Spleen (tissue), 11 donors: ENCODE results near the gene NTMT2. TPM values are rescaled to one million over a fixed set of nuclear protein-coding genes. Genes with fewer than 3 reads are reported as not detected.

Source experiments
- DNase-seq: peaks from one replicate; pipeline ENCODE4 v3.0.0-alpha.2; 2020
- H3K27ac ChIP-seq, 8 donors: fragments of 200-600 bp; sonication (generic) in 7 of 8; 1 replicate in 4 of 8; 2 replicates in 4 of 8; pipeline versions ENCODE4 v1.5.0 to v1.8.0; 2016 to 2021; ENCODE audit warnings: inconsistent platforms in 4 of 8, mild to moderate bottlenecking in 4 of 8, moderate library complexity in 1 of 8
- H3K27me3 ChIP-seq, 7 donors: fragments of 200-600 bp; sonication (generic) in 6 of 7; replicated peaks in 1 of 7; 1 replicate in 4 of 7; 2 replicates in 3 of 7; pipeline versions ENCODE4 v1.5.0 to v1.8.0; 2016 to 2021; ENCODE audit warnings: inconsistent platforms in 3 of 7, mild to moderate bottlenecking in 1 of 7
- H3K36me3 ChIP-seq, 6 donors: fragments of 200-600 bp; sonication (generic) in 5 of 6; 1 replicate in 4 of 6; 2 replicates in 2 of 6; pipeline versions ENCODE4 v1.5.0 to v1.8.0; 2016 to 2021; ENCODE audit warnings: inconsistent platforms in 2 of 6
- H3K4me1 ChIP-seq, 6 donors: fragments of 200-600 bp; sonication (generic) in 5 of 6; 1 replicate in 3 of 6; 2 replicates in 3 of 6; pipeline versions ENCODE4 v1.5.0 to v1.8.0; 2016 to 2021; ENCODE audit warnings: inconsistent platforms in 3 of 6
- H3K4me3 ChIP-seq, 8 donors: fragments of 200-600 bp; sonication (generic) in 7 of 8; 1 replicate in 4 of 8; 2 replicates in 4 of 8; pipeline versions ENCODE4 v1.5.0 to v1.8.0; 2016 to 2021; ENCODE audit warnings: inconsistent platforms in 4 of 8, mild to moderate bottlenecking in 4 of 8, moderate library complexity in 2 of 8
- H3K9me3 ChIP-seq, 8 donors: fragments of 200-600 bp; sonication (generic) in 7 of 8; 1 replicate in 4 of 8; 2 replicates in 4 of 8; pipeline versions ENCODE4 v1.5.0 to v1.8.0; 2016 to 2021; ENCODE audit warnings: inconsistent platforms in 4 of 8
- POLR2A ChIP-seq, 3 donors: fragments of 450-650 bp; IDR thresholded peaks; one replicate each; pipeline ENCODE4 v1.5.1; 2017; ENCODE audit warnings: antibody characterized with exemption in 3 of 3, mild to moderate bottlenecking in 1 of 3
- POLR2AphosphoS5 ChIP-seq, 3 donors: sonication (generic); formaldehyde crosslinking; IDR thresholded peaks; one replicate each; pipeline ENCODE4 v1.5.1; 2017; ENCODE audit warnings: antibody characterized with exemption in 3 of 3
- WGBS, 5 donors: extraction: QIAGEN DNeasy Blood & Tissue Kit in 3 of 5; methylation state at CpG; one replicate each; pipeline versions ENCODE4 v1.1.5 to v1.1.7; 2013 to 2018; 5-methylcytosine and 5-hydroxymethylcytosine counted together
- intact Hi-C: fragments of 100-400 bp; cut with DNase I; formaldehyde crosslinking; loops from one replicate; pipeline ENCODE4 v1.15.0; 2023; ENCODE audit warnings: low total_unique reads
- polyA plus RNA-seq, 3 donors: library from polyadenylated mRNA; stranded (reverse); fragments of 200-250 nt; gene quantifications; one replicate each; pipeline ENCODE4 v1.2.1, GENCODE V29; 2013
- total RNA-seq, 7 donors: library from RNA; depleted of rRNA in 3 of 7; stranded (reverse); fragments of >200 nt in 3 of 7; fragmentation: NEBNext Ultra II Directional in 4 of 7; extraction: Animal tissue kit (Norgen Biotek cat#: 25700) in 4 of 7; gene quantifications; one replicate each; pipeline versions ENCODE4 v1.1.0 to v1.2.1, GENCODE V29; 2016 to 2021
- TF ChIP-seq, protein P1 (sequence below), 11 experiments: fragments of 200-600 bp in 7 of 11; fragments of 450-650 bp in 4 of 11; sonication (generic) in 4 of 11; IDR thresholded peaks in 8 of 11; conservative IDR thresholded peaks in 3 of 11; 1 replicate in 7 of 11; 2 replicates in 4 of 11; pipeline versions ENCODE4 v1.4.0 to v1.8.0; 2016 to 2021; ENCODE audit warnings: antibody characterized with exemption in 11 of 11, inconsistent platforms in 4 of 11, mild to moderate bottlenecking in 1 of 11
- donor health status: healthy with polysubstance abuse.
- donor health status: DM: no; HTN: no; CAD: no; lungs with moderate emphysema.
- donor health status: DM: no; HTN: no; CAD: no.
- donor health status: Bipolar disorder and iron deficiency.
- donor health status: healthy.
- donor health status: DM: no; HTN: no; CAD: no.
- donor health status: DM: yes; HTN: yes; CAD: no.

The NTMT2 gene
- total and polyA plus RNA-seq, 10 donors: not detected

DNA sequence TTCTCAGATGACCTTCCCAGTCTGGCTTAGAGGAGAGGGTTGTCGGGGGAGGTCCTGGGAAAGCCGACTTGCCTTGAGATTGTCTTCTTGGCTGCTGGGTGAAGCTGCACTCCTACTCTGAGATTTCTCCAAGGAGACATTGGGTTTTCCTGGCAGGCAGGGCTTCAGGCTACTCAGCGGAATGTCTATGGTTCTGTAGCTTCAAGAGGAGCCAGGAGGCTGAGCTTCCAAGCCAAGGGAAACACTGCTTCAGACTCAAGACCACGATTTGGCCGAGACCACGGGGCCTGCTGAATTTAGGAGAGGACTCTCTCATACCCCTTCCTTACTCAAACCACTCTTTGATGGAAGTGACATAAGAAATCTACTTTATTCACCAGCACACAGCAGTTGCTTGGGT, 67.8 kb downstream of the NTMT2 start:
- no peak for DNase-seq
- Histone ChIP-seq H3K4me3 (no peak overlapping the region), H3K27me3 (peaks cover 0 to 17% (median 0%) of the 10 kb centered on the region in 7 donors), H3K36me3 (no peaks in the 10 kb centered on the region), H3K4me1 (no peaks in the 10 kb centered on the region), H3K9me3 (no peaks in the 10 kb centered on the region), H3K27ac (no peak overlapping the region)
- 73 to 88% (median 78%) methylated on average over 5 to 6 of the region's 6 CpGs for WGBS, 5 donors
- no peak for TF ChIP-seq POLR2AphosphoS5 (IDR thresholded peaks at IDR 0.05)
- TF ChIP-seq POLR2A (IDR thresholded peaks at IDR 0.05): no peak
- TF ChIP-seq, protein P1, sequence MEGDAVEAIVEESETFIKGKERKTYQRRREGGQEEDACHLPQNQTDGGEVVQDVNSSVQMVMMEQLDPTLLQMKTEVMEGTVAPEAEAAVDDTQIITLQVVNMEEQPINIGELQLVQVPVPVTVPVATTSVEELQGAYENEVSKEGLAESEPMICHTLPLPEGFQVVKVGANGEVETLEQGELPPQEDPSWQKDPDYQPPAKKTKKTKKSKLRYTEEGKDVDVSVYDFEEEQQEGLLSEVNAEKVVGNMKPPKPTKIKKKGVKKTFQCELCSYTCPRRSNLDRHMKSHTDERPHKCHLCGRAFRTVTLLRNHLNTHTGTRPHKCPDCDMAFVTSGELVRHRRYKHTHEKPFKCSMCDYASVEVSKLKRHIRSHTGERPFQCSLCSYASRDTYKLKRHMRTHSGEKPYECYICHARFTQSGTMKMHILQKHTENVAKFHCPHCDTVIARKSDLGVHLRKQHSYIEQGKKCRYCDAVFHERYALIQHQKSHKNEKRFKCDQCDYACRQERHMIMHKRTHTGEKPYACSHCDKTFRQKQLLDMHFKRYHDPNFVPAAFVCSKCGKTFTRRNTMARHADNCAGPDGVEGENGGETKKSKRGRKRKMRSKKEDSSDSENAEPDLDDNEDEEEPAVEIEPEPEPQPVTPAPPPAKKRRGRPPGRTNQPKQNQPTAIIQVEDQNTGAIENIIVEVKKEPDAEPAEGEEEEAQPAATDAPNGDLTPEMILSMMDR (IDR thresholded peaks at IDR 0.05 in 8 of 11, conservative IDR thresholded peaks at IDR 0.05 in 3 of 11): no peak
- intact Hi-C loops: no loop called here

DNA sequence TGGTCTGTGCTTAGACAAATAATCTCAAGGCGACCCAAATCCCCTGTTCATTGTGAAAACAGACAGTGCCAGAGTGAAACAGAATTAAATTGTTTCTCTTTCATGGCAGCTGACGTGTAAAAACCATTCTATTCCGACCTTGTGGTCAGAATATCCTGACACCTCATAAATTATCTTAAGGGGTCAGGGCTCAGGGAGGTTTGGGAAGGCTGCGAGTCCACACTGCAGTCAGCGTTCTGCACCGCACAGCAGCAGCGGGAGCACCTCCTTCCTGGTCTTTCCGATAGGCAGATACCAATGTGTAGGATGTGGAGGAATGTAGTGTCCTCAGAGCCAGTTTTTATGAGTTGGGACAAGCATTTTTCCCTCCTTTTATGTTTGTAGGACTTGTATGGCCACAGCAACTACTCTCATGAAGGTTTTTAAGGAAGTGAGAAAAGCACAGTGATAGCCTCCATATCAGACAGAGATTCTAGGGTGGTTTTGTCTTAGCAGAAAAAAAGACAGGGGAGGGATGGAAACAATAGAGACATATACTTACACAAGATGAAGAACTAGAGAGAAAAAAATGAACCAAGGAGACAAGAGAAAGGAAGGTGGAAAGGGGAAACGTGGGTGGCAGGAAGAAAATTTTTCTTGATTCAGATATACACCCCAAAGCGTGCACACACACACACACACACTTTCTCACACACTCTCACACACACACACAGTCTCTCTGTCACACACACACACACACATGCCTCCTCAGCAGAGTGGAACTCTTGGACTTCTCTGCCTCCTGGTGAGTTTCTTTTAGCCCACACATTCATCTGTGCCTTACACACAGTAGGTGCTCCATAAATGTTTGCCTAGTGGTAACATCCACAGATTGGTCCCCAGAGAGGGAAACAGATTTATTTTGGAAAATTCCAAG, 68.6 kb downstream of the NTMT2 start:
- Histone ChIP-seq H3K27ac (no peak overlapping the region), H3K9me3 (no peaks in the 10 kb centered on the region)
- 18 to 25% (median 20%) methylated on average over 10 of the region's 10 CpGs for WGBS, 5 donors

DNA sequence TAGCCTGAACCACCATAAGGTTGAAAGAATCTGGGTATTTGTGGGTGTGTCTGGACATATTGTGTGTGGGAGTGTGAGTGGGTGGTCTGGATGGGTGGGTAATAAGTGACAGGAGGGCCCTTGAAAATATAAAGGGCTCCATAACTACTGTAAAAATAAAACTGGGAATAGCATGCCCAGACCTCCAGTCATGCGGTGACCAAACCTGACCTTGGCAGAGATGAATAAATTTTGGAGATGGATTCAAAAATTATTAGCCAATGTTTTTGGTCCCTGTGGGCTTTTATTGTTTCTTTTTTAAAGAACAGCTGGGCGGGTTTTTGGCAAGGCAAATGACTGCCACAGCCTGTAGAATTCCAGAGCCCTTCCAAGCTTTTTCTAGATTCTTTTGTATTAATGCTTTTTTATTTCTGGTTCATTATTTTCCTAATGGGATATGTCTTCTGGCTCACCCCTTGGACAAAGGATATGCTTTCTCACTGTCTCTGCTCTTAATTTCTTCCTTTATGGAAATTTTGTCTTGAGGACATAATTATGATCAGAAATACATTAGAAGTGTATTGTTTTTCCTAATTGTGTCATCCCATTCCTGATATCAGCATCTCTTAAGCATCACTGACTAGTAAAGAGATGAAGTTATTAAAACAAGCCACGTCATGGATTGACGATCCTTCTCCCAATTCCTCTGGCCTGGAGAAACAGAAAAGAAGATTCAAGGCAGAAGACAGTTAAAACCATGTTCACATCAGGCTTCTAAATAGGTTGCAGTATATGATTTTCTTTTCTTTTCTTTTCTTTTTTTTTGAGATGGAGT, 69.5 kb downstream of the NTMT2 start:
- Histone ChIP-seq H3K27ac (no peak overlapping the region), H3K9me3 (no peaks in the 10 kb centered on the region), H3K4me3 (no peak overlapping the region), H3K27me3 (peaks cover 0 to 17% (median 0%) of the 10 kb centered on the region in 7 donors), H3K36me3 (no peaks in the 10 kb centered on the region), H3K4me1 (no peaks in the 10 kb centered on the region)
- 82 to 88% (median 84%) methylated on average over 4 of the region's 4 CpGs for WGBS, 5 donors
- intact Hi-C loops: no loop called here
- no peak for DNase-seq
- TF ChIP-seq POLR2AphosphoS5 (IDR thresholded peaks at IDR 0.05): no peak
- no peak for TF ChIP-seq POLR2A (IDR thresholded peaks at IDR 0.05)
- TF ChIP-seq, protein P1 (IDR thresholded peaks at IDR 0.05 in 8 of 11, conservative IDR thresholded peaks at IDR 0.05 in 3 of 11): no peak

More for the DNA sequence above, 68.6 kb downstream of the NTMT2 start:
- no peaks in the 10 kb centered on the region for H3K4me1 ChIP-seq
- DNase-seq: no peak
- no peak overlapping the region for H3K4me3 ChIP-seq
- no peak for TF ChIP-seq POLR2A (IDR thresholded peaks at IDR 0.05)
- H3K27me3 ChIP-seq: peaks cover 0 to 17% (median 0%) of the 10 kb centered on the region in 7 donors
- H3K36me3 ChIP-seq: no peaks in the 10 kb centered on the region
- intact Hi-C loops: no loop called here

DNA sequence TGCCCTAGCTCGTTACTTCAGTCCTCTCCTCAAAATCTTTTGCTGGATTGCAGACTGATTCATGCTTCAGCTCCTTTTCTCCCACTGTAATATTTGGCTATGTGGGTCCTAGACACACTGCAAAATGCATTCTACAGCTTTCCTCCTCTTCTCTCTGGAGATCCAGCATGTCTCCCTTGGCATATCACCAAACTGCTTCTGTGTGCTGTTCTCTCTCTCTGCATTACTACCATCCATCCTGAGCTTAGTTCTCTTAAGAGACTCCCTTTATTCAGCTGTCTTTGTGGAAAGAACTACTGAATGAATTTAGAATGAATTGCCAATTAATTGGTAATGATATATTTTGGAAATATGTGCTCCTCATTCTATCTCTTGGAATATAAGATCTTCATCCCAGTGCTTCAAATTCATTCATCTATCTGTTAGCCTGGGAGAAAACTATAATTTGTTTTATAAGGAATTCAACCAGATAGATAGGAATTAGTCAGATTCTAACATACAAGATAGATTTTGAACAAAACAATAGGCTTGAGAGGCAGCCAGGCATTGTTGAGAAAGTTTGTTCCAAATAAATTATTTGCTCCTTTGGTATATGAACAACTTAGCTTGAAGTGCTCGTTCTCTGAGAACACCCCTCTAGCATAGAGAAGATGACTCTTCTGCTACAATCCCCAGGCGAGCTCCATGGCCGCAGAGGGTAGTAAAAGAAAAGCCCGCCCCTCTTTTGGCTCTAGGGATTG, 71.9 kb downstream of the NTMT2 start:
- H3K36me3 ChIP-seq: no peaks in the 10 kb centered on the region
- H3K9me3 ChIP-seq: no peaks in the 10 kb centered on the region
- no peak overlapping the region for H3K27ac ChIP-seq
- H3K4me3 ChIP-seq: no peak overlapping the region
- H3K4me1 ChIP-seq: no peaks in the 10 kb centered on the region
- DNase-seq: no peak
- TF ChIP-seq POLR2A (IDR thresholded peaks at IDR 0.05): no peak
- no peak for TF ChIP-seq POLR2AphosphoS5 (IDR thresholded peaks at IDR 0.05)
- TF ChIP-seq, protein P1 (IDR thresholded peaks at IDR 0.05 in 8 of 11, conservative IDR thresholded peaks at IDR 0.05 in 3 of 11): no peak
- H3K27me3 ChIP-seq: peaks cover 0 to 17% (median 0%) of the 10 kb centered on the region in 7 donors
- 79 to 87% (median 85%) methylated on average over 5 of the region's 5 CpGs for WGBS, 5 donors
- intact Hi-C loops: no loop called here
